Coronary artery (tissue), 2 donors: ENCODE measurements around the gene SH3BGRL2.
"Not testable (repeated sequence)": the region's sequence is repeated elsewhere in the genome, so short reads cannot be mapped to it uniquely, and the experiment has no call there.

Experiments used
- DNase-seq: peaks from one replicate; pipeline ENCODE4 v3.0.0-alpha.2; 2017; ENCODE audit warnings: low spot score
- H3K27ac ChIP-seq, 2 donors: fragments of 200-600 bp; sonication (generic); one replicate each; pipeline ENCODE4 v1.5.1; 2016 to 2019
- H3K4me3 ChIP-seq: fragments of 200-600 bp; sonication (generic); 2 replicates; pipeline ENCODE4 v1.5.1; 2016; ENCODE audit warnings: mild to moderate bottlenecking, moderate library complexity
- TF ChIP-seq, protein P1 (sequence below): fragments of 200-600 bp; sonication (generic); IDR thresholded peaks from one replicate; pipeline ENCODE4 v1.5.1; 2019; ENCODE audit warnings: antibody characterized with exemption

The SH3BGRL2 gene

DNA sequence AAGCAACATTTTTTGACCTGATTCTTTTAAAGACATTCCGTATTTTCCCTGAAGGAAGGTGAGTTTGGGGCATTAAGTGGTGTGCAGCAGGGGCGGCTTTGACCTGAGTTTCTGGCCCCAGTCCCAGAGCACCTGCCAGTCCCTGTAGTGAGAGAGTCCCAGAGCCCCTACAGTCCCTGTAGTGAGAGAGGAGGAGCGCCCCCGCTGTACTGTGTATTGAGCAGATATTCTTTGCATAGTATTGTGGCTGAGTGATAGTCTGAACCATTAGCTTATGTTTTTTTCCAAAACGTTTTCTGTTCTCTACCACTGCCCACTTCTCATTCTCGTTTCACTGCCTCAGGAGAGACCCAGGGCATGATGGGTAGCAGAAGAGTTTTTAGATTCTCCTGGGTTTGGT, 17.2 kb upstream of the SH3BGRL2 start:
- Histone ChIP-seq H3K27ac (no peak overlapping the region), H3K4me3 (no peak overlapping the region)
- DNase-seq = no peak
- TF ChIP-seq, protein P1, sequence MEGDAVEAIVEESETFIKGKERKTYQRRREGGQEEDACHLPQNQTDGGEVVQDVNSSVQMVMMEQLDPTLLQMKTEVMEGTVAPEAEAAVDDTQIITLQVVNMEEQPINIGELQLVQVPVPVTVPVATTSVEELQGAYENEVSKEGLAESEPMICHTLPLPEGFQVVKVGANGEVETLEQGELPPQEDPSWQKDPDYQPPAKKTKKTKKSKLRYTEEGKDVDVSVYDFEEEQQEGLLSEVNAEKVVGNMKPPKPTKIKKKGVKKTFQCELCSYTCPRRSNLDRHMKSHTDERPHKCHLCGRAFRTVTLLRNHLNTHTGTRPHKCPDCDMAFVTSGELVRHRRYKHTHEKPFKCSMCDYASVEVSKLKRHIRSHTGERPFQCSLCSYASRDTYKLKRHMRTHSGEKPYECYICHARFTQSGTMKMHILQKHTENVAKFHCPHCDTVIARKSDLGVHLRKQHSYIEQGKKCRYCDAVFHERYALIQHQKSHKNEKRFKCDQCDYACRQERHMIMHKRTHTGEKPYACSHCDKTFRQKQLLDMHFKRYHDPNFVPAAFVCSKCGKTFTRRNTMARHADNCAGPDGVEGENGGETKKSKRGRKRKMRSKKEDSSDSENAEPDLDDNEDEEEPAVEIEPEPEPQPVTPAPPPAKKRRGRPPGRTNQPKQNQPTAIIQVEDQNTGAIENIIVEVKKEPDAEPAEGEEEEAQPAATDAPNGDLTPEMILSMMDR = no peak

DNA sequence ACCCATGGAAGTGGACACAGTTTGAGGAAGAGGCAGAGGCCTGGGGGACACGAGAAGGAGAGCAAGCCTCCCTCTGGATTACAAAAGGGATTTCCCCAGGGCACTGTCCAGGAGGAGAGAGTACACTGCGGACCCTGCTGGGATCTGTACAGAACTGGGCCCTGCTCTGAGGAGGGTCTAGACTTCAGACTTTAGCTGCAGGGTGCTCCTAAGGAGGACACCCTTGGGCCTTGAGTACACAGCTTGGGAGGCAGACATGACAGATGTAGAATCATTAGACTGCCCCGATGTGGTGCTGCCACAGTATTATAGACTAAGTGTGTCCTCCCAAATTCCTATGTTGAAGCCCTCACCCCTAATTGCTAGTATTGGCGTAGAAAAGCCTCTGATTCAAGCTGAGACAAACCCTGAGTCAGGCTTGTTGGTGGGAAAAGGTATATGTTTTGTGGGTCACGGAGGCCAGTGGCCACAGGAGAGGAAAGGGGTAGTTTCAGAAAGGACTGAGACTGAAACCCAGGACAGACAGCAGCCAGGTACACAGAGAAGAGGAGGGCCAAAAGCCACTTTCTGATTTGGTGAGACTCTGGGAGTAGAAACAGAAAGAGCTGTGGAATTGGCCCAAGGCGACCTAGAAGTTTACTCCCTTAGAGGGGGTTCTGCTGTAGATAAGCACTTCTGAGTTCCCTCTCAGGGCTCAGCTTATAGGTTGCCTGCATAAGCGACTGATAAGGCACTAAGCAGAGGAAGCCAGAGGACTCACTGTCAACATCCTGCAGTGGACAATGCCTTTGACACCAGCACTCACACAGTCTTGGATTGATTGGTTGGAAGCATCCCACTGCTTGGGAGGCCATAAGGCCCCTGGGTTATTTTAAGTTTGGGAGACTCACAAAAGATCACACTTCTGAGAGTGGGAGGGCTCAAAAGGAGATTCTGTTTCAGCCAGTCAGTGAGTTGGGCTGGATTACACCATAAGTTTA, 16.5 kb upstream of the SH3BGRL2 start:
- H3K27ac ChIP-seq = no peak overlapping the region
- DNase-seq = no peak
- H3K4me3 ChIP-seq = no peak overlapping the region
- TF ChIP-seq, protein P1 = no peak

DNA sequence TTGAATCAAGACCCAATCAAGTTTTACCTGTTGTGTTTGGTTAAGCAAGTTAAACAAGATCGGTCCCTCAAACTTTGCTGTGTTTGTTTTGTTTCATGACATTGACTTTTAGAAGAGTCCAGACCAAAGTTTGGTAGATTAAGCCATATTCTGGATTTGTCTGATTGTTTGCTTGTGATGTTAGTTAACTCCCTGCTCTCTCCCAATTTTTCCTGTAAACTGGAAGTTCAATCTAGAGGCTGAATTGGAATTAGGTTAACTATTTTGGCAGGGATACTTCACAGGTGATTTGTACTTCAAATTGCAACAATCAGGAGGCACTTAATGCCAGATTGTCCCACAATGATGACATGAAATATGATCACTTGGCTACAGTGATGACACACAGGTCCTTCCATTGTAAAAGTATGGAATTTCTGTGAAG, 13.6 kb upstream of the SH3BGRL2 start:
- no peak overlapping the region for H3K4me3 ChIP-seq
- TF ChIP-seq, protein P1 = no peak
- no peak overlapping the region for H3K27ac ChIP-seq
- DNase-seq = no peak

DNA sequence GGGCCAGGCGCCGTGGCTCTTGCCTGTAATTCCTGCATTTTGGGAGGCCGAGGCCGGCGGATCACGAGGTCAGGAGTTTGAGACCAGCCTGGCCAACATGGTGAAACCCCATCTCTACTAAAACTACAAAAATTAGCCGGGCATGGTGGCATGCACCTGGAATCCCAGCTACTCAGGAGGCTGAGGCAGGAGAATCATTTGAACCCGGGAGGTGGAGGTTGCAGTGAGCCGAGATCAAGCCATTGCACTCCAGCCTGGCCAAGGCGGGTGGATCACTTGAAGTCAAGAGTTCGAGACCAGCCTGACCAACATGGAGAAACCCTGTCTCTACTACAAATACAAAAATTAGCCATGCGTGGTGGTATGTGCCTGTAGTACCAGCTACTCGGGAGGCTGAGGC, 12.7 kb upstream of the SH3BGRL2 start:
- not testable (repeated sequence) for H3K4me3 ChIP-seq, H3K27ac ChIP-seq, DNase-seq

DNA sequence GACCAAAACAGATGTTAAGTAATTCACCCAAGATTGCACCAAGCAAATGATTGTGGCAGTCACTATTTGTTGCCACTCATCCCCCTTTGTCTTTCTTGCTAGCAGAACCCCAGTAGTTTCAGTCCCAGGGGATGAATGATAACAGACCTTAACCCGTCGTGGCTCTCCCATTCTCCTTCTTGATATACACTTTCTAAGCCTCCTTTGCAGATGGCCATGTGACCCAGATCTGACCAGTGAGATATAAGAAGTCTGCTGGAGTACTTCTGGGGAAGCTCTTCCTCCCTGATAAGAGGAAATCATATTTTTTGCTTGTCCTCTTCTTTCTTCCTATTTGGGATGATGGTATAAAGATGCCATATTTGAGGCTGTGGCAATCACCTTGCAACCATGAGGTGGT, 9.6 kb upstream of the SH3BGRL2 start:
- no peak overlapping the region for H3K27ac ChIP-seq
- no peak for DNase-seq
- H3K4me3 ChIP-seq = no peak overlapping the region
- TF ChIP-seq, protein P1 = no peak

DNA sequence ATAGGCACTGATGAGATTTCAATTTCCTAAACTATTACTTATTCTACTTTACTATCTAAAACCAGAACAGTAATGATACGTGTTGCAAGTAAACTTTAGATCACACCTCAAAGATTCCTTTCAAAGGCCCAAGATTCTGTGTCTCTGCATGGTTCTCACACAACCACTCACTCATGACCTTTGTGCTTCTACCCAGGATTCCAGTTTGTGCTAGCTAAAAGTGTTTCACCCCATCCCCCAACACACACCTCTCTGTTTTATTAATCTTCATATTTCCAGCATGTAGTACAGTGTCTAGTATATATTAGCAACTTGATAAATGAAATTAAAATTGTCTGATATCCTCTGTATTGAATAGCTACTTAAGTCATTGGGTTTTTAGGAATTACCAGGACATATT, 8.8 kb upstream of the SH3BGRL2 start:
- TF ChIP-seq, protein P1 = no peak
- no peak overlapping the region for H3K4me3 ChIP-seq
- H3K27ac ChIP-seq = no peak overlapping the region
- no peak for DNase-seq

DNA sequence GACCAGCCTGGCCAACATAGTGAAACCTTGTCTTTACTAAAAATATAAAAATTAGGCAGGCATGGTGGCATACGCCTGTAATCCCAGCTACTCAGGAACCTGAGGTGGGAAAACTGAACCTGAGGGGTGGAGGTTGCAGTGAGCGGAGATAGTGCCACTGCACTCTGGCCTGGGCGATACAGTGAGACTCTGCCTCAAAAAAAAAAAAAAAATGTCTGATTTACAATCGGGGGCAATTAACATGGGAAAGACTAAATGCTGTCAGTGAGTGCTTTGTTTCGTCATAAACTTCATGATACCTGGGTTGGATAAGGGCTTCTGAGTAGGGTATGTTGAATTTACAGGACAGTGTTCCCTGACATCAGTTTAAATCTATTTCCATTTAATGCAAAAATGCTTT, 8.0 kb upstream of the SH3BGRL2 start:
- DNase-seq = no peak
- TF ChIP-seq, protein P1 = no peak
- Histone ChIP-seq H3K4me3 (no peak overlapping the region), H3K27ac (no peak overlapping the region)
